ENCODE results near the gene SBDS. TPM values are rescaled to one million over a fixed set of nuclear protein-coding genes. Genes with fewer than 3 reads are reported as not detected.
"Not testable (repeated sequence)": the region's sequence is repeated elsewhere in the genome, so short reads cannot be mapped to it uniquely, and the experiment has no call there.

SBDS gene
- 57.1 and 101 TPM in 2 replicates for polyA plus RNA-seq (2011; rRNA removed)
- 41.1 and 44.5 TPM in 2 replicates for polyA plus RNA-seq (2012; cell fraction: cytosol; rRNA removed)
- polyA plus RNA-seq (2012; cell fraction: nucleus; rRNA removed): 15.7 and 19.4 TPM in 2 replicates
- polyA plus RNA-seq (2017; fragmentation: RNase III; extraction: RNeasy Plus Mini Kit Qiagen cat#74134 plus additional on column Dnase treatment): 80.2 to 97.7 TPM (median 82.7 TPM) in 3 replicates
- 9.4 and 11.1 TPM in 2 replicates for polyA minus RNA-seq (2011; rRNA and poly(A)+ RNA removed)

DNA sequence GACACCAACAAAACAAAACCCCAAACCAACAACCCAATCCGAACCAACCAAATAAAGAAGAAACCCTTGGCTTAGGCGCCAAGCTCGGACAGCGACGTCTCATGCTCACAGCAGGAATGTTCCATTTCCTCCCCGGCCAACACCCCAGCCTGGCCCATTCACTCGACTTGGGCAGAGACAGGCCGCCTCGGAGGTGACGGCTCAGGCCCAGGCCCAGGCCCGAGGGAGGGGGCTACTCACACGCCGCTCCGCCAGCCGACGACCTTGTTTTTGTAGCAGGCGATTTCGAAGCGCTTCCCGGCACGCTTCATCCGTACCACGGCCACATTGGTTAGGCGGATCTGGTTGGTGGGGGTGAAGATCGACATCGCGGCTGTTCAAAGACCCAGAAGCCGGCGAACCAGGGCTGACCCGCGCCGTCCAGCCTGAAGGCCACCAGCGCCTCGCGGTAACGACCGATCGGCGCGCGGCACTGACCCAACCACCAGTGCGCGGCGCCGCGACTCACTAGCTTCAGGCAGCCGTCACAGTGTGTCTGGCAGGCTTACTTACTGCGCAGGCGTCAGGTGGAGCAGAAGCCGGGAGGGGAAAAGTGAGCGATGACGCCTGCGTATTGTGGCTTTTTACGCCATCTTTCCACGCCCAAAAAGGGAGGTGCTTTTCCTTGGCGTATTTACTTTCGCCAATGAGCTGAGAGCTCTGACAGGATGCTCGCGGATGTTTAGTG, at the start of gene SBDS:
TSS of gene SBDS (minus strand) at position 537 of the 727 bp plus-strand sequence. CDS start at position 368, 169 bp downstream.
- H3K4me2 ChIP-seq: peak within 1 kb of the TSS; percentile 85
- ChIA-PET CTCF (interaction anchor here (0.5 to 1.4 kb wide), 5 partner anchors 9 to 58 kb away, joined by 3 to 7 read pairs (median 4); no protein-coding TSS in a partner anchor), POLR2A (interaction anchor here (0.6 to 3.2 kb wide), 6 partner anchors 8 to 307 kb away, joined by 3 to 15 read pairs (median 4); partner anchors contain the start of gene TMEM248)
- WGBS (ENCODE audit: missing lambda C conversion rate): under 1% methylated on average over 34 of the region's 59 CpGs
- DNase-seq (ENCODE audit: low read depth in 1 of 2, low spot score in 1 of 2) (peak; percentile 41 to 99), ATAC-seq (peak; percentile 75 to 76)
- TF ChIP-seq CTCF (IDR thresholded peaks at IDR 0.05): peak; percentile 8; the same call in 2 of the 3 replicates
- TF ChIP-seq, protein P1, sequence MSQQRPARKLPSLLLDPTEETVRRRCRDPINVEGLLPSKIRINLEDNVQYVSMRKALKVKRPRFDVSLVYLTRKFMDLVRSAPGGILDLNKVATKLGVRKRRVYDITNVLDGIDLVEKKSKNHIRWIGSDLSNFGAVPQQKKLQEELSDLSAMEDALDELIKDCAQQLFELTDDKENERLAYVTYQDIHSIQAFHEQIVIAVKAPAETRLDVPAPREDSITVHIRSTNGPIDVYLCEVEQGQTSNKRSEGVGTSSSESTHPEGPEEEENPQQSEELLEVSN (IDR thresholded peaks at IDR 0.05; ENCODE audit: borderline replicate concordance, low read depth): peak; percentile 64; the same call in 1 of the 2 replicates
- TF ChIP-seq POLR2A (IDR thresholded peaks at IDR 0.05; ENCODE audit: low read length): peak; percentile 86
- peak; percentile 29 to 34; a peak in 1 of 5 replicates for TF ChIP-seq JUN (IDR thresholded peaks at IDR 0.05)
- peak; percentile 96 for TF ChIP-seq PHF8 (IDR thresholded peaks at IDR 0.05; ENCODE audit: borderline replicate concordance, low read depth)
- peak; percentile 61 for TF ChIP-seq MAX (IDR thresholded peaks at IDR 0.05)
- peak within 1 kb of the TSS; percentile 77 to 94 for H3K27ac ChIP-seq
- not testable (repeated sequence) for FAIRE-seq, H3K9me3 ChIP-seq, H3K4me1 ChIP-seq
- peak within 1 kb of the TSS; percentile 86 for H3K4me3 ChIP-seq

- H3K4me3 ChIP-seq, FAIRE-seq, H3K27ac ChIP-seq, H3K9me3 ChIP-seq, CTCF ChIA-PET: not testable (repeated sequence)
- H3K4me2 ChIP-seq: peak overlapping the region; percentile 61
- POLR2A ChIA-PET: interaction anchor here (0.7 kb wide), 1 partner anchor 259 kb away, joined by 3 read pairs; no protein-coding TSS in a partner anchor
- peak; percentile 40 to 59; a peak in 2 of 6 replicates for ATAC-seq
- 90% methylated on average over 4 of the region's 4 CpGs for WGBS (ENCODE audit: missing lambda C conversion rate)
- H3K4me1 ChIP-seq: peaks cover 18% of the 10 kb centered on the region
- DNase-seq (ENCODE audit: low read depth in 1 of 2, low spot score in 1 of 2): peak in 1 of 2 experiments; percentile 4
These were observed 48.2 kb upstream of the SBDS start for GRCh38 chr7:67043559-67043930.

DNA sequence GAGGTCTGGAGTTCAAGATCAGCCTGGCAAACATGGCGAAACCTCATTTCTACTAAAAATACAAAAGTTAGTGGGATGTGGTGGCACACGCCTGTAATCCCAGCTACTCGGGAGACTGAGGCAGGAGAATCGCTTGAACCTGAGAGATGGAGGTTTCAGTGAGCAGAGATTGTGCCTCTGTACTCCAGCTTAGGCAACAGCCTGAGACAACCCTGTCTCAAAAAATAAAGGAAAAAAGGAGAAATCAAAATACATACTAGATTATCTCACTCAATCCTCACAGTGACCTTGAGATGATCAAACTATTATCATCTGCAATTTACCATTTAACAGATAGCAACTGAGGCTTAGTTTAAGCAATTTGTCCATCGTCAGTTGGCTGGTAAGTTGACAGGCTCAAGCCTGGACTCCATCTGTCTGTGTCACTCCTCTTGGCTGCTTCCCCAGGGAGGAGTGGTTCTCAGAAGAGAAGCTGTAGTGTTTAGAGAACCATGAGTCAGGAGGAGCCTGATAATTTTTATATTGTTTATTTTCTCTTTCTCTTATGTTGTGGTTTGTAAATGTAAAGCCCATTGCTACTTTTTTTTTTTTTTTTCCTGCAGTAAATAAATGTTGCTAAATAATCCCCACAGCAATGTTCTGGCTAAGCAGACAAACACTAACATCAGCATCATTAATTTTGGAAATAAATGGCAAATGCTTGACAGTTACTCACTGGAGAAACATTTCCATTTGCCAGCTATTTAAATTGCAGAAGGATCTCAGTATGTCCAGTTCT, 47.6 kb upstream of the SBDS start:
- POLR2A ChIA-PET: interaction anchor here (0.7 kb wide), 2 partner anchors 199 to 259 kb away, joined by 3 to 5 read pairs; no protein-coding TSS in a partner anchor
- TF ChIP-seq CEBPB (IDR thresholded peaks at IDR 0.05): 0 out of 4 replicates have a peak, but pooled peaks of 1 of the 2 experiments have one; percentile 4
- Histone ChIP-seq H3K4me2 (peak overlapping the region; percentile 61), H3K4me1 (peaks cover 18% of the 10 kb centered on the region), H3K27ac (peak overlapping the region; percentile 58 to 75; a peak in 4 of 6 replicates)
- peak; percentile 56 for FAIRE-seq
- H3K9me3 ChIP-seq, H3K4me3 ChIP-seq: not testable (repeated sequence)
- 37% methylated on average over 5 of the region's 5 CpGs for WGBS (ENCODE audit: missing lambda C conversion rate)
- DNase-seq (ENCODE audit: low read depth in 1 of 2, low spot score in 1 of 2): peak in 1 of 2 experiments; percentile 67
- CTCF ChIA-PET: interaction anchor here (0.6 kb wide), 1 partner anchor 96 kb away, joined by 4 read pairs; no protein-coding TSS in a partner anchor
- ATAC-seq: peak; percentile 98

GRCh38 chr7:67040832-67041231, 45.4 kb upstream of the SBDS start:
- ATAC-seq; H3K4me3 ChIP-seq; FAIRE-seq; DNase-seq (ENCODE audit: low read depth in 1 of 2, low spot score in 1 of 2); H3K27ac ChIP-seq; H3K9me3 ChIP-seq; H3K4me2 ChIP-seq: not testable (repeated sequence)
- ChIA-PET POLR2A (interaction anchor here (1.4 kb wide), 1 partner anchor 261 kb away, joined by 4 read pairs; no protein-coding TSS in a partner anchor), CTCF (interaction anchor here (0.6 to 1.2 kb wide), 11 partner anchors 12 to 887 kb away, joined by 3 to 4 read pairs (median 3); no protein-coding TSS in a partner anchor)
- WGBS (ENCODE audit: missing lambda C conversion rate): 40% methylated on average over 2 of the region's 2 CpGs
- H3K4me1 ChIP-seq: peaks cover 18% of the 10 kb centered on the region
- 0 out of 3 replicates have a peak, but pooled peaks have one; percentile 24 for TF ChIP-seq SMC3 (IDR thresholded peaks at IDR 0.05)
- TF ChIP-seq CTCF (IDR thresholded peaks at IDR 0.05): peak; percentile 55
- TF ChIP-seq RAD21 (conservative IDR thresholded peaks at IDR 0.05 in 1 of 2, IDR thresholded peaks at IDR 0.05 in 1 of 2): peak; percentile 25 to 45; a peak in 3 of 5 replicates

DNA sequence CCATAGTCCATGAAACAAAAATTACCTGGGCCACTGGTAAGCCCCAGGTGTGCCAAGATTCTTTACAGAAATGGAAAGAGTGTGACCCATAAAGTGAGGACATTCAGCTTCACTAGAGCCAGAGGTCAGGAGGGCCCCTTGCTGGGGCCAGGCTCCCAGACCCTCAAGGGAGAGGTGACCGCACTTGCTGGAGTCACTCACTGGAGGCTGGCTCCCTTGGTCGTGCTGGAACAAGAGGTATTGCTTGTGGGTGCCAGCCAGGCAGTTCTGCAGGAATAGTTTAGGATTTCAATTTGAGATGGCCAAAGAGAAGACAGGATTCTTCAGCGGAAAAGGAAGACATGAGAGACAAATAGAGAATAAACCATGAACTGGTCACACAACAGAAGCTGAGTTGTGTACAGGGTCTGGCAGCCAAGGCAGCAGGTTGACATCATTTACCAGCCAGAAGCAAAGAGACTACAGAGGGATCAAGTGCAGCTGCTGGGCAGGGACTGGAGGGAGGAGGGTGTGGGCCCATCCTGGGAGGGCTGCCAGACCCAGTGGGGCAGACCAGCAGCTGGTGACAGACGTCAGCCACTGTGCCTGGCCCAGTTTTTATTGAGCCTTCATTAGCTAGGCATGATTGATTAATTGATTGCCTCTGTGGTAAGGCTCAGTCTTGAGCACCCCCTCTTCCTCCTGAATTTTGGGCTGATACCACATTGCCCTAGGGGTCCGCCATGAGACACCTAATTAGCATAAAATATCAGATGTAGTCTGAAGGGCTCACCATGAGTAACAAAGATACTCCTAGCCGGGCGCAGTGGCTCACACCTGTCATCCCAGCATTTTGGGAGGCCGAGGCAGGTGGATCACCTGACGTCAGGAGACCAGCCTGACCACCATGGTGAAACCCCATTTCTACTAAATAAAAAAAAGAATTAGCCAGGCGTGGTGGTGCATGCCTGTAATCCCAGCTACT, 41.3 kb upstream of the SBDS start:
- H3K4me1 ChIP-seq; ATAC-seq; H3K9me3 ChIP-seq; POLR2A ChIA-PET; FAIRE-seq; H3K4me2 ChIP-seq; H3K27ac ChIP-seq; DNase-seq (ENCODE audit: low read depth in 1 of 2, low spot score in 1 of 2); CTCF ChIA-PET; H3K4me3 ChIP-seq: not testable (repeated sequence)
- 90% methylated on average over 10 of the region's 10 CpGs for WGBS (ENCODE audit: missing lambda C conversion rate)

Data from A549 (cell line).